ELF-1 (cell line): Measurements from ENCODE around the gene SMURF2.
"Not testable (repeated sequence)": the region's sequence is repeated elsewhere in the genome, so short reads cannot be mapped to it uniquely, and the experiment has no call there.

Experiments used
- DNase-seq: peaks from one replicate; pipeline ENCODE4 v3.0.0-alpha.2; 2016; ENCODE audit warnings: low read depth, low spot score

Gene SMURF2

DNA sequence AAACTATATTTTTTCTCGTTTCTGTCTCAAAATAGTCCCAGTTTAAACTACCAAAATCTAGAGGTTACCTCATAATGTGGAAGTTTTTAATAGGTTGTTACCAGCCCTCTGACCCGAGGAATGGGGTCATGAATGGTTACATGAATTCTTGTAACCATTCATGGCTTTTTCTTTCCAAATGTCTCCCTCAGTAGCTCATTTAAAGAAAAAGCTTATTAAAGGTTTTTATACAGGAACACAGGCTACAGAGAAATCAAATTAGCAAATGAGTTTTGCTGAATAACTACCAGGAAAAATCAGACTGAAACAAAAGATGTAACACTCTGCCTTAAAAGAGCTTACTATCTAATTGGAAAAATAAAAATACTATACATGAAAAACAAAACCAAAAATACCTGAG is 63.4 kb downstream of the SMURF2 start:
- no peak for DNase-seq

- no peak for DNase-seq
These were observed 65.1 kb downstream of the SMURF2 start for GRCh38 chr17:64596988-64597387.

DNA sequence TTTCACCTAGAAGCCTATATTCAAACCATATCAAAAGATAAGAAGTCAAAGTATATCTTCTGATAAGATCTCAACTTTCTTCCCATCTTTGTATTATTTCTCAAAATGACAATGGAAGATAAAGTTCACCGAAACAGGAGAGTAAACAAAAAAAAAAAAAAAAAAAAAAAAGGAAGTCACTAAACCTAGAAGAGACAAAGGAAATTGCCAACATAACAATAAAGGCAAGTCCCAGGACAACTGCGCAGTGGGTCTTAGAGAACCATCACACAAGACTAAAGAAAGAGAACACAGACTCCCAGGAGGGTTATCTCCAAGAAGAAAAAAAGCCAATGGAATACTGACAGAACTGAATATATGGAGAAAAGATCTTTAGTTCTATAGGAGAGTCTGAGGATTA is 65.7 kb downstream of the SMURF2 start:
- no peak for DNase-seq

GRCh38 chr17:64591944-64592343 is 70.2 kb downstream of the SMURF2 start:
- no peak for DNase-seq

DNA sequence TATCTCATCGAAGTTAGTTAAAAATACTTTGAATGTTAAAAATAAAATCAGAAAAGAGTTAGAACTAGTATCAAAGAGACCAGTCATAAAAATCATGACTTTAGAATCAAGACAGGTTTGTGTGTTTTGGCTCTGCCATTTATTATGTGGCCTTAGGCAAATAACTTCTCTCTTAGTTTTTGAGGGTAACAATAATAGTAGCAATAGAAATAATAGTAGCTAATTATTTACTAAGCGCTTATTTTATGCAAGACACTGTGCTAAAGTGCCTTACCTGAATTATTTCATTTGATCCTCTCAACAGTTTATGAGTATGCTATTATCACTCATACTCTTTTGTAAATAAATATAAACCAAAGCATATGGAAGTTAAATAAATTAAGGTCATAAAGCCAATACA is 77.0 kb downstream of the SMURF2 start:
- DNase-seq, result no peak

- DNase-seq, result no peak
These were observed 79.1 kb downstream of the SMURF2 start for GRCh38 chr17:64583038-64583437.

- no peak for DNase-seq
These were observed 81.5 kb downstream of the SMURF2 start for GRCh38 chr17:64580384-64581315.

DNA sequence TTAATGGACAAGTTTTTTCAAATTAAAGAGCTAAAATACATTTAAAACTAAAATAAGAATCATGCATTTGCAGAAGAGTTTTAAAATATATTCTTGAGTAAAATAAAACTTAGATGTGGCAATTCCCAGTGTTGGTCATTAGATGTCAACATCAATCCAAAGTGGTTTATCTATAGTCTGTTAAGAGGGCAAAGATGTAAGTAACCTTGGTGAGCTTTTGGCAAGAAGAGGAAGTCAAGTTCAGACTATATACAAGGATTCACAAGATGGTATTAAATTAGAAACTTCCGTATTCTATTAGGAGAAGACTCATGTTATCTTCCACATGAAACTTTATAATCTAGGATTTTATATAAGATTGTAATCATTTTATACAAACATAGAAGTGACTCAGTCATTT is 82.2 kb downstream of the SMURF2 start:
- no peak for DNase-seq

- not testable (repeated sequence) for DNase-seq
These were observed 85.1 kb downstream of the SMURF2 start for GRCh38 chr17:64577025-64577424.

GRCh38 chr17:64575431-64575830 is 86.7 kb downstream of the SMURF2 start:
- no peak for DNase-seq

GRCh38 chr17:64574646-64575045 is 87.5 kb downstream of the SMURF2 start:
- DNase-seq, result no peak

- DNase-seq, result no peak
These were observed 88.9 kb downstream of the SMURF2 start for GRCh38 chr17:64573214-64573613.

GRCh38 chr17:64572682-64573154 is 89.4 kb downstream of the SMURF2 start:
- no peak for DNase-seq

GRCh38 chr17:64571746-64572145 is 90.4 kb downstream of the SMURF2 start:
- no peak for DNase-seq

- DNase-seq, result no peak
These were observed 96.5 kb downstream of the SMURF2 start for GRCh38 chr17:64565563-64565962.

DNA sequence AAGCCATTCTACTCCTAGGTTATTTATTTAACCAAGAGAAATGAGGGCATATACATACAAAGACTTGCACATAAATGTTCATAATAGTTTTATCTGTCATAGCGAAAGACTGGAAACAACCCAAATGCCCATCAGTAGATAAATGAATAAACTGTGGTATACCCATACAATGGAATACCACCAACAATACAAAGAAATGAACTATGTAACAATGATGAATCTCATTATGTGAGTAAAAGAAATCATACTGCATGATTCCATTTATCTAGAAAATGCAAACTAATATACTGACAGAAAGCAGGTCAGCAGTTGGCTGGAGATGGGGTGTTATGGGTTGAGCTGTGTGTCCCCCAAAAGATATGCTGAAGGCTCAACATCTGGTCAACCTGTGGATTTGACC is 98.0 kb downstream of the SMURF2 start:
- DNase-seq, result no peak

GRCh38 chr17:64555281-64555680 is 106.8 kb downstream of the SMURF2 start:
- no peak for DNase-seq

GRCh38 chr17:64554028-64554637 is 108.0 kb downstream of the SMURF2 start:
- DNase-seq, result no peak

DNA sequence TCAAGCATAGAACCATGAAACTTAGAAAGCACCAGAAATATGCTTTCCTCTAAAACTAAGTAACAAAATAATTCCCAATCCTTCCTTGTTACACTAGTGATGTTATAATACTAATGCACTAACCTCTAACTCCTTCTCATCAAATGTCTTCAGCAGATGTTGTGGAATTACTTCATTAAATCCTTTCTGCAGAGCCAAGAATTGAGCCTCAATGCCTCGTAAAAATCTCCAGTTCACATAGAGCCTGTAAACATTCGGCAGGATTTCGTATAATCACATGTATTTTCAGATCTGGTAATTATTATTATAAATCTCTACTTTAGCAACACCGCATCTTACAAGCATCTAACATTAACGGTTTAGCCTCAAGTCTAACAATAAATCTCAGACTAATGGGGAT is 110.6 kb downstream of the SMURF2 start:
- no peak for DNase-seq

- DNase-seq, result peak; percentile 49
These were observed 114.8 kb downstream of the SMURF2 start for GRCh38 chr17:64547319-64547718.

DNA sequence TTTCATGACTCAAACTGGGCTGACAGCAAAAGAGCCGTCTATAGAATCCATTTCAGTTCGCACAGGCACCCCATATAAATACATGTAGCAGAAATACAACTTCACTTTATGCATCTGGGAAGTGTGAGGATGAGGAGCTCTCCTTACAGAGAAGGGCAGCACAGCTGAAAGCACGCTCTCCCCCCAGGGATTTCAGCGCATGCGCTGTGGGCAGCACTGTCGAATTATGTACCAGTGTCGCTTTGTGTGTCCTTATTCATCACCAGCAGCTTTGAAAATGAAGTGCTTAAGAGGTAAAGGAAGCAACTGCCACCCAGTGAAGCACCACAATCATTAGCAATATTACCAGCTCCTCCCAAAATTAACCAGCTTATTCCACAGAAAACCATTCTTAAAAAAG is 115.4 kb downstream of the SMURF2 start:
- no peak for DNase-seq

GRCh38 chr17:64544742-64545141 is 117.4 kb downstream of the SMURF2 start:
- DNase-seq, result no peak
